Gastrocnemius medialis (tissue), 4 donors: ENCODE results near the gene AP1G2.

Experiments
- POLR2A ChIP-seq, 2 donors: fragments of 450-650 bp; IDR thresholded peaks; one replicate each; pipeline ENCODE4 v1.6.1; 2017; ENCODE audit warnings: antibody characterized with exemption in 2 of 2, mild to moderate bottlenecking in 2 of 2, moderate library complexity in 2 of 2
- TF ChIP-seq, protein P1 (sequence below), 5 experiments: fragments of 450-650 bp in 3 of 5; fragments of 200-600 bp in 2 of 5; sonication (generic) in 2 of 5; IDR thresholded peaks in 4 of 5; conservative IDR thresholded peaks in 1 of 5; 1 replicate in 4 of 5; 2 replicates in 1 of 5; pipeline ENCODE4 v1.5.1; 2016 to 2019; ENCODE audit warnings: antibody characterized with exemption in 5 of 5, mild to moderate bottlenecking in 3 of 5, moderate library complexity in 3 of 5

DNA sequence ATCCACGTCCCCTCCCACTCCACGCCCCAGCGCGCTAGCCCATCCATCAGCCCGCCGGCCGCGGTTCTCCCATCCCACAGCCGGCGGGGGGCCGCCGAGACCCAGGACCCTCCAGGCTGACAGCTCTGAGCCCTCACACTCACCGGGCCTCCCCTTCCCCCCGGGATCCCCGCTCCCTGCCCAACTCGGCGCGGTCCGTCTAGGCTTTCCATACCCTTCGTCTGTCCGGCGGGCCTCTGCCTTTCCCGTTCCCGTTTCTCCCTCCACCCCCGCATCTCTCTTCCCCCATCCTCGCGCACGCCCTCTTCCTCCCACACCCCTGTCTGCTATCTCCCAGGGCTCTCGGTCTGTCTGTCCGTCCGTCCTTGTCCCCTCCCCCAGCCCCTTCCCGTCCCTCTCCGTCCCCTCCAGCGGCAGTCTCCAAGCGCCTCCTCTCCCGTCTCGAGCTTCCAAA is 16.8 kb downstream of the AP1G2 start:
- TF ChIP-seq, protein P1, sequence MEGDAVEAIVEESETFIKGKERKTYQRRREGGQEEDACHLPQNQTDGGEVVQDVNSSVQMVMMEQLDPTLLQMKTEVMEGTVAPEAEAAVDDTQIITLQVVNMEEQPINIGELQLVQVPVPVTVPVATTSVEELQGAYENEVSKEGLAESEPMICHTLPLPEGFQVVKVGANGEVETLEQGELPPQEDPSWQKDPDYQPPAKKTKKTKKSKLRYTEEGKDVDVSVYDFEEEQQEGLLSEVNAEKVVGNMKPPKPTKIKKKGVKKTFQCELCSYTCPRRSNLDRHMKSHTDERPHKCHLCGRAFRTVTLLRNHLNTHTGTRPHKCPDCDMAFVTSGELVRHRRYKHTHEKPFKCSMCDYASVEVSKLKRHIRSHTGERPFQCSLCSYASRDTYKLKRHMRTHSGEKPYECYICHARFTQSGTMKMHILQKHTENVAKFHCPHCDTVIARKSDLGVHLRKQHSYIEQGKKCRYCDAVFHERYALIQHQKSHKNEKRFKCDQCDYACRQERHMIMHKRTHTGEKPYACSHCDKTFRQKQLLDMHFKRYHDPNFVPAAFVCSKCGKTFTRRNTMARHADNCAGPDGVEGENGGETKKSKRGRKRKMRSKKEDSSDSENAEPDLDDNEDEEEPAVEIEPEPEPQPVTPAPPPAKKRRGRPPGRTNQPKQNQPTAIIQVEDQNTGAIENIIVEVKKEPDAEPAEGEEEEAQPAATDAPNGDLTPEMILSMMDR (IDR thresholded peaks at IDR 0.05 in 4 of 5, conservative IDR thresholded peaks at IDR 0.05 in 1 of 5), result no peak
- TF ChIP-seq POLR2A (IDR thresholded peaks at IDR 0.05), result no peak
